ENCODE data around the gene LARGE1.
A peak's percentile ranks its signal among the peaks of the same experiment; 100 is the strongest.

Gene LARGE1

GRCh38 chr22:33315117-33315516, 605.2 kb downstream of the LARGE1 start:
- DNase-seq (ENCODE audit: low spot score) = no peak

- DNase-seq (ENCODE audit: low spot score) = no peak
Observed at GRCh38 chr22:33314316-33314715, 606.0 kb downstream of the LARGE1 start.

GRCh38 chr22:33303099-33303498, 617.2 kb downstream of the LARGE1 start:
- DNase-seq (ENCODE audit: low spot score) = no peak

- no peak for DNase-seq (ENCODE audit: low spot score)
Observed at GRCh38 chr22:33302549-33302948, 617.7 kb downstream of the LARGE1 start.

GRCh38 chr22:33302049-33302545, 618.2 kb downstream of the LARGE1 start:
- peak; percentile 84 for DNase-seq (ENCODE audit: low spot score)

- DNase-seq (ENCODE audit: low spot score) = no peak
Observed at GRCh38 chr22:33300165-33300564, 620.1 kb downstream of the LARGE1 start.

- no peak for DNase-seq (ENCODE audit: low spot score)
Observed at GRCh38 chr22:33299245-33299956, 620.9 kb downstream of the LARGE1 start.

- DNase-seq (ENCODE audit: low spot score) = no peak
Observed at GRCh38 chr22:33296941-33297340, 623.3 kb downstream of the LARGE1 start.

- DNase-seq (ENCODE audit: low spot score) = no peak
Observed at GRCh38 chr22:33288078-33288477, 632.2 kb downstream of the LARGE1 start.

- DNase-seq (ENCODE audit: low spot score) = no peak
Observed at GRCh38 chr22:33275073-33275443, 645.2 kb downstream of the LARGE1 start.

- DNase-seq (ENCODE audit: low spot score) = no peak
Observed at GRCh38 chr22:33274214-33275072, 645.8 kb downstream of the LARGE1 start.

GRCh38 chr22:33272871-33273270, 647.4 kb downstream of the LARGE1 start:
- no peak for DNase-seq (ENCODE audit: low spot score)

GRCh38 chr22:33272180-33272579, 648.1 kb downstream of the LARGE1 start:
- no peak for DNase-seq (ENCODE audit: low spot score)

- no peak for DNase-seq (ENCODE audit: low spot score)
Observed at GRCh38 chr22:33271390-33272161, 648.7 kb downstream of the LARGE1 start.

GRCh38 chr22:33270596-33270995, 649.7 kb downstream of the LARGE1 start:
- no peak for DNase-seq (ENCODE audit: low spot score)

GRCh38 chr22:33261699-33262098, 658.6 kb downstream of the LARGE1 start:
- no peak for DNase-seq (ENCODE audit: low spot score)

- DNase-seq (ENCODE audit: low spot score) = no peak
Observed at GRCh38 chr22:33260498-33260897, 659.8 kb downstream of the LARGE1 start.

- no peak for DNase-seq (ENCODE audit: low spot score)
Observed at GRCh38 chr22:33255791-33256190, 664.5 kb downstream of the LARGE1 start.

- no peak for DNase-seq (ENCODE audit: low spot score)
Observed at GRCh38 chr22:33248948-33249347, 671.3 kb downstream of the LARGE1 start.

- DNase-seq (ENCODE audit: low spot score) = peak; percentile 19
Observed at GRCh38 chr22:33247758-33248157, 672.5 kb downstream of the LARGE1 start.

- DNase-seq (ENCODE audit: low spot score) = no peak
Observed at GRCh38 chr22:33242078-33242477, 678.2 kb downstream of the LARGE1 start.

GRCh38 chr22:33240888-33241475, 679.3 kb downstream of the LARGE1 start:
- peak; percentile 56 for DNase-seq (ENCODE audit: low spot score)
